OCI-LY1 (cell line): ENCODE measurements around the gene PROB1.
A peak's percentile ranks its signal among the peaks of the same experiment; 100 is the strongest.

Source experiments
- H2AFZ ChIP-seq: fragments of 200-600 bp; sonication (generic), shearing (Covaris generic); 2 replicates; pipeline ENCODE4 v1.6.0; 2014; ENCODE audit warnings: antibody characterized with exemption, mild to moderate bottlenecking, low read length
- H3F3A ChIP-seq: fragments of 200-600 bp; sonication (generic), shearing (Covaris generic); 2 replicates; pipeline ENCODE4 v1.6.0; 2014; ENCODE audit warnings: mild to moderate bottlenecking, antibody characterized with exemption, low read length, moderate library complexity; ENCODE audit not compliant: insufficient read depth
- H3K27ac ChIP-seq: fragments of 200-600 bp; sonication (generic); 2 replicates; pipeline ENCODE4 v1.5.1; 2014; ENCODE audit warnings: low read length, mixed run types, mild to moderate bottlenecking, low read depth; ENCODE audit not compliant: poor library complexity, severe bottlenecking
- H3K27me3 ChIP-seq: fragments of 200-600 bp; sonication (generic); 2 replicates; pipeline ENCODE4 v1.6.0; 2014; ENCODE audit warnings: antibody characterized with exemption, mild to moderate bottlenecking, low read length, moderate library complexity; ENCODE audit not compliant: insufficient read depth
- H3K36me3 ChIP-seq: fragments of 200-600 bp; sonication (generic); 2 replicates; pipeline ENCODE4 v1.6.1; 2014; ENCODE audit warnings: mild to moderate bottlenecking, antibody characterized with exemption, low read length, moderate library complexity, mixed read lengths; ENCODE audit not compliant: insufficient read depth
- H3K4me1 ChIP-seq: fragments of 200-600 bp; sonication (generic); 2 replicates; pipeline ENCODE4 v1.5.1; 2014; ENCODE audit warnings: mild to moderate bottlenecking, low read length, moderate library complexity; ENCODE audit not compliant: insufficient read depth, severe bottlenecking
- H3K4me2 ChIP-seq: fragments of 200-600 bp; sonication (generic), shearing (Covaris generic); 2 replicates; pipeline ENCODE4 v1.6.1; 2014; ENCODE audit warnings: low read length
- H3K4me3 ChIP-seq: fragments of 200-600 bp; sonication (generic); 2 replicates; pipeline ENCODE4 v1.5.1; 2014; ENCODE audit warnings: low read length, low read depth, mild to moderate bottlenecking, mixed read lengths; ENCODE audit not compliant: poor library complexity, severe bottlenecking
- H3K79me2 ChIP-seq: fragments of 200-600 bp; shearing (Covaris generic); 2 replicates; pipeline ENCODE4 v1.6.1; 2016; ENCODE audit warnings: mixed run types, low read length, mixed read lengths; ENCODE audit not compliant: insufficient read depth
- H3K9ac ChIP-seq: fragments of 200-600 bp; sonication (generic), shearing (Covaris generic); 2 replicates; pipeline ENCODE4 v1.6.1; 2014; ENCODE audit warnings: mild to moderate bottlenecking, low read length, mixed read lengths
- H3K9me2 ChIP-seq: fragments of 200-600 bp; sonication (generic), shearing (Covaris generic); 2 replicates; pipeline ENCODE4 v1.6.1; 2014; ENCODE audit warnings: low read depth, mild to moderate bottlenecking, low read length, mixed read lengths
- H3K9me3 ChIP-seq: fragments of 200-600 bp; shearing (Covaris generic); 2 replicates; pipeline ENCODE4 v1.6.1; 2014; ENCODE audit warnings: low read length, mixed read lengths
- H4K20me1 ChIP-seq: fragments of 200-600 bp; sonication (generic), shearing (Covaris generic); 2 replicates; pipeline ENCODE4 v1.6.0; 2016; ENCODE audit warnings: mild to moderate bottlenecking, low read length; ENCODE audit not compliant: insufficient read depth
- CTCF ChIP-seq: fragments of 200-600 bp; sonication (generic), shearing (Covaris generic); IDR thresholded peaks from 2 replicates; pipeline ENCODE4 v1.5.1; 2017; ENCODE audit warnings: mild to moderate bottlenecking, antibody characterized with exemption, low read length, moderate library complexity, mixed read lengths
- EZH2 ChIP-seq: fragments of 200-600 bp; sonication (generic), shearing (Covaris generic); IDR thresholded peaks from 2 replicates; pipeline ENCODE4 v1.8.0; 2017; ENCODE audit warnings: borderline replicate concordance, mixed run types, mild to moderate bottlenecking, antibody characterized with exemption, low read length, moderate library complexity, mixed read lengths

PROB1 gene

GRCh38 chr5:139395844-139396640 is 1.1 kb upstream of the PROB1 start:
- Histone ChIP-seq H3K9ac (no peak overlapping the region; the same call in 1 of the 2 replicates), H3K4me1 (peaks cover 44% of the 10 kb centered on the region), H3K27ac (peak overlapping the region; percentile 23), H4K20me1 (no peaks in the 10 kb centered on the region), H3K36me3 (no peaks in the 10 kb centered on the region; the same call in 1 of the 2 replicates), H3K4me3 (no peak overlapping the region), H3K27me3 (no peaks in the 10 kb centered on the region), H3K9me2 (no peaks in the 10 kb centered on the region), H3K79me2 (no peaks in the 10 kb centered on the region; the same call in 1 of the 2 replicates), H3K4me2 (peak overlapping the region; percentile 39; the same call in 1 of the 2 replicates), H3K9me3 (no peaks in the 10 kb centered on the region), H3F3A (no peaks in the 10 kb centered on the region), H2AFZ (no peak overlapping the region)
- TF ChIP-seq CTCF (no peak), EZH2 (no peak)

GRCh38 chr5:139394123-139394653 is 716 bp downstream of the PROB1 start:
- Histone ChIP-seq H3K36me3 (peaks cover 4% of the 10 kb centered on the region; the same call in 1 of the 2 replicates), H2AFZ (no peak overlapping the region), H3K4me3 (peak overlapping the region; percentile 90), H3K9ac (peak overlapping the region; percentile 97), H3K9me3 (no peaks in the 10 kb centered on the region), H3K27ac (peak overlapping the region; percentile 98), H3F3A (no peaks in the 10 kb centered on the region), H3K4me1 (peaks cover 62% of the 10 kb centered on the region), H3K9me2 (no peaks in the 10 kb centered on the region), H3K27me3 (no peaks in the 10 kb centered on the region), H3K4me2 (peak overlapping the region; percentile 88), H3K79me2 (no peaks in the 10 kb centered on the region; the same call in 1 of the 2 replicates), H4K20me1 (no peaks in the 10 kb centered on the region)
- no peak for TF ChIP-seq EZH2
- peak; percentile 77 for TF ChIP-seq CTCF

GRCh38 chr5:139393497-139394122 is 1.3 kb downstream of the PROB1 start:
- peaks cover 7% of the 10 kb centered on the region; the same call in 1 of the 2 replicates for H3K36me3 ChIP-seq
- H3K4me3 ChIP-seq: peak overlapping the region; percentile 90
- H3K4me1 ChIP-seq: peaks cover 65% of the 10 kb centered on the region
- no peaks in the 10 kb centered on the region for H3F3A ChIP-seq
- peak overlapping the region; percentile 97 for H3K9ac ChIP-seq
- H3K27me3 ChIP-seq: no peaks in the 10 kb centered on the region
- no peaks in the 10 kb centered on the region for H4K20me1 ChIP-seq
- H3K79me2 ChIP-seq: no peaks in the 10 kb centered on the region; the same call in 1 of the 2 replicates
- no peak overlapping the region for H2AFZ ChIP-seq
- TF ChIP-seq CTCF: no peak
- TF ChIP-seq EZH2: no peak
- H3K9me2 ChIP-seq: no peaks in the 10 kb centered on the region
- H3K9me3 ChIP-seq: no peaks in the 10 kb centered on the region
- H3K27ac ChIP-seq: peak overlapping the region; percentile 98
- peak overlapping the region; percentile 88 for H3K4me2 ChIP-seq
